Measurements from ENCODE around the gene STEAP3. TPM values are rescaled to one million over a fixed set of nuclear protein-coding genes. Genes with fewer than 3 reads are reported as not detected.

The STEAP3 gene
- total RNA-seq, 1 experiment from 2014 or later: 32.3 TPM

- RAD21 ChIA-PET (ENCODE audit: low non-redundant PET in 1 of 2, low total read pairs in 2 of 2, uncharacterized antibody in 2 of 2, unreplicated experiment in 2 of 2): interaction anchor here in 1 of 2 experiments (1.0 kb wide), 1 partner anchor 57 kb away, joined by 6 read pairs; no protein-coding TSS in a partner anchor
- Histone ChIP-seq H3K36me3 (ENCODE audit: control insufficient read depth in 1 of 2, insufficient read depth in 2 of 2, low read length in 2 of 2) (peaks cover 0 to 7% of the 10 kb centered on the region in 2 experiments; a peak in 1 of 4 replicates), H3K9ac (ENCODE audit: low read length) (no peak overlapping the region), H3K27me3 (ENCODE audit: insufficient read depth, low read length) (no peaks in the 10 kb centered on the region), H3K4me3 (replicated peaks in 1 of 2; ENCODE audit: low read depth in 1 of 2, low read length in 2 of 2) (no peak overlapping the region), H3K27ac (ENCODE audit: low read depth, low read length) (no peak overlapping the region), H4K20me1 (ENCODE audit: insufficient read depth) (no peaks in the 10 kb centered on the region), H3K4me1 (ENCODE audit: control insufficient read depth in 1 of 2, insufficient read depth in 2 of 2, low read length in 2 of 2) (peaks cover 2 to 11% of the 10 kb centered on the region in 2 experiments; a peak in 2 of 4 replicates), H3K9me2 (ENCODE audit: insufficient read depth) (no peaks in the 10 kb centered on the region), H3K9me3 (ENCODE audit: control insufficient read depth in 1 of 2, insufficient read depth in 1 of 2, low read depth in 1 of 2, low read length in 2 of 2) (no peaks in the 10 kb centered on the region), H3K79me2 (ENCODE audit: insufficient read depth, low read length) (peaks cover 15% of the 10 kb centered on the region), H2AFZ (ENCODE audit: low read depth, low read length, poor library complexity, severe bottlenecking) (no peak overlapping the region), H3K4me2 (ENCODE audit: low read length) (no peak overlapping the region)
- no peak for TF ChIP-seq ZNF274 (IDR thresholded peaks at IDR 0.05; ENCODE audit: low read depth, low read length)
- TF ChIP-seq EZH2phosphoT487 (IDR thresholded peaks at IDR 0.05; ENCODE audit: borderline replicate concordance): no peak
- no peak for TF ChIP-seq ZFX (IDR thresholded peaks at IDR 0.05)
- TF ChIP-seq RAD21 (IDR thresholded peaks at IDR 0.05; ENCODE audit: low read depth): peak; percentile 84
- no peak for TF ChIP-seq SIN3A (IDR thresholded peaks at IDR 0.05; ENCODE audit: low read depth)
- peak; percentile 70 to 77 (median 73) for TF ChIP-seq CTCF (IDR thresholded peaks at IDR 0.05 in 2 of 3, conservative IDR thresholded peaks at IDR 0.05 in 1 of 3; ENCODE audit: borderline replicate concordance in 1 of 3, insufficient read depth in 1 of 3, low read depth in 2 of 3, low read length in 2 of 3)
- no peak for TF ChIP-seq YY1 (IDR thresholded peaks at IDR 0.05; ENCODE audit: extremely low read depth, insufficient replicate concordance, low read depth, low read length)
- TF ChIP-seq JUND (IDR thresholded peaks at IDR 0.05): no peak
- no peak for TF ChIP-seq POLR2AphosphoS5 (IDR thresholded peaks at IDR 0.05; ENCODE audit: low read depth, low read length)
- DNase-seq (ENCODE audit: low read depth, low spot score) (no peak), ATAC-seq (peak; percentile 92)
- POLR2A ChIA-PET: interaction anchor here (0.8 to 1.4 kb wide), 3 partner anchors 11 to 132 kb away, joined by 3 to 5 read pairs (median 3); partner anchors contain the start of genes C2orf76, DBI and STEAP3
- intact Hi-C loops (cut with micrococcal nuclease): loop anchor here (1.0 kb wide), 2 partner anchors 31 to 57 kb away; no protein-coding TSS in a partner anchor
- no TSS peak for BruUV-seq (replicated peaks)
- CTCF ChIA-PET: interaction anchor here (0.7 to 0.9 kb wide), 3 partner anchors 10 to 57 kb away, joined by 3 to 6 read pairs (median 4); partner anchors contain the start of gene STEAP3
Measured at GRCh38 chr2:119234021-119235019, 10.7 kb downstream of the STEAP3 start.

All from HCT116 (cell line).